HEK293 (cell line): ENCODE results near the gene TECPR2.

ENCODE experiments used
- YY1 ChIP-seq: fragments of 450-650 bp; formaldehyde crosslinking; IDR thresholded peaks from 2 replicates; pipeline ENCODE4 v1.5.1; 2018; ENCODE audit warnings: missing biosample characterization, missing genetic modification characterization
- ZBTB21 ChIP-seq: fragments of 450-650 bp; formaldehyde crosslinking; IDR thresholded peaks from 2 replicates; pipeline ENCODE4 v1.5.1; 2017; ENCODE audit warnings: missing biosample characterization, missing genetic modification characterization
- ZFP3 ChIP-seq: fragments of 450-650 bp; formaldehyde crosslinking; IDR thresholded peaks from 2 replicates; pipeline ENCODE4 v1.5.1; 2016; ENCODE audit warnings: low read depth, missing biosample characterization, missing genetic modification characterization
- ZFP41 ChIP-seq: fragments of 450-650 bp; formaldehyde crosslinking; IDR thresholded peaks from 2 replicates; pipeline ENCODE4 v1.5.1; 2016; ENCODE audit warnings: missing biosample characterization, missing genetic modification characterization, borderline replicate concordance
- ZNF138 ChIP-seq: fragments of 450-650 bp; formaldehyde crosslinking; IDR thresholded peaks from 2 replicates; pipeline ENCODE4 v1.5.1; 2016; ENCODE audit warnings: missing biosample characterization, missing genetic modification characterization, borderline replicate concordance
- ZNF292 ChIP-seq: fragments of 450-650 bp; formaldehyde crosslinking; IDR thresholded peaks from 2 replicates; pipeline ENCODE4 v1.5.1; 2016; ENCODE audit warnings: low read depth, missing biosample characterization, missing genetic modification characterization, borderline replicate concordance
- ZNF350 ChIP-seq: fragments of 450-650 bp; formaldehyde crosslinking; IDR thresholded peaks from 2 replicates; pipeline ENCODE4 v1.5.0; 2017; ENCODE audit warnings: missing biosample characterization, mild to moderate bottlenecking, missing genetic modification characterization
- ZNF354C ChIP-seq: fragments of 450-650 bp; formaldehyde crosslinking; IDR thresholded peaks from 2 replicates; pipeline ENCODE4 v1.5.1; 2016; ENCODE audit warnings: missing biosample characterization, missing genetic modification characterization, low read depth, borderline replicate concordance
- ZNF544 ChIP-seq: fragments of 450-650 bp; formaldehyde crosslinking; IDR thresholded peaks from 2 replicates; pipeline ENCODE4 v1.5.0; 2017; ENCODE audit warnings: missing biosample characterization, missing genetic modification characterization
- ZNF600 ChIP-seq: fragments of 450-650 bp; formaldehyde crosslinking; IDR thresholded peaks from 2 replicates; pipeline ENCODE4 v1.5.1; 2016; ENCODE audit warnings: missing biosample characterization, missing genetic modification characterization
- ZNF777 ChIP-seq: fragments of 450-650 bp; formaldehyde crosslinking; IDR thresholded peaks from 2 replicates; pipeline ENCODE4 v1.5.1; 2017; ENCODE audit warnings: missing biosample characterization, missing genetic modification characterization, borderline replicate concordance
- TF ChIP-seq, protein P1 (sequence below): fragments of 450-650 bp; formaldehyde crosslinking; IDR thresholded peaks from 2 replicates; pipeline ENCODE4 v1.5.1; 2016; ENCODE audit warnings: missing biosample characterization, missing genetic modification characterization
- TF ChIP-seq, protein P2 (sequence below): fragments of 450-650 bp; formaldehyde crosslinking; IDR thresholded peaks from 2 replicates; pipeline ENCODE4 v1.5.1; 2016; ENCODE audit warnings: missing biosample characterization, missing genetic modification characterization, borderline replicate concordance

DNA sequence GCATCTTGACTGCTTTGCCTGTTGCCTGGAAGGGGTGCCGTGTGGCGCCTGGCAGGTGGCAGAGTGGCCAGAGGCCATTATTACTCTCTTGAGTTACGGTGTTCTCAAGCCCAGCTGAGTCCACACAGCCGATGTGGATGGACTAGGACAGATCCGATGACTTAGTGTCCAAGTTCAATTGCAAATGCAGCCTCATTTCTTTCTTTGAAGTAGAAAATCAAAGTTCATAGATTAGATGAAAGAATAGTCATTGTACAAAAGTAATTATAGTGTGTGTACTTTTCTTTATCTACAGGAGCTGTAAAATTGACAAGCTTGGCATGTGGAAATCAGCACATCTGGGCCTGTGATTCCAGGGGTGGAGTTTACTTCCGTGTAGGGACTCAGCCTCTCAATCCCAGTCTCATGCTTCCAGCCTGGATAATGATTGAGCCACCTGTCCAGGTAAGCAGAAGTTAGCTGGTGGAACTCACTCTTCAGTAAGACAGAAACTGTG lies 102.2 kb downstream of the TECPR2 start:
- TF ChIP-seq ZNF350 (tag by site-specific recombination) (no peak), ZNF292 (tag by site-specific recombination) (no peak), ZNF354C (no peak), YY1 (no peak), ZNF600 (tag by site-specific recombination) (no peak), ZFP41 (tag by site-specific recombination) (no peak), ZBTB21 (tag by site-specific recombination) (no peak), ZNF138 (tag by site-specific recombination) (no peak), ZNF777 (tag by site-specific recombination) (no peak), ZNF544 (no peak), ZFP3 (no peak)
- TF ChIP-seq, protein P1, sequence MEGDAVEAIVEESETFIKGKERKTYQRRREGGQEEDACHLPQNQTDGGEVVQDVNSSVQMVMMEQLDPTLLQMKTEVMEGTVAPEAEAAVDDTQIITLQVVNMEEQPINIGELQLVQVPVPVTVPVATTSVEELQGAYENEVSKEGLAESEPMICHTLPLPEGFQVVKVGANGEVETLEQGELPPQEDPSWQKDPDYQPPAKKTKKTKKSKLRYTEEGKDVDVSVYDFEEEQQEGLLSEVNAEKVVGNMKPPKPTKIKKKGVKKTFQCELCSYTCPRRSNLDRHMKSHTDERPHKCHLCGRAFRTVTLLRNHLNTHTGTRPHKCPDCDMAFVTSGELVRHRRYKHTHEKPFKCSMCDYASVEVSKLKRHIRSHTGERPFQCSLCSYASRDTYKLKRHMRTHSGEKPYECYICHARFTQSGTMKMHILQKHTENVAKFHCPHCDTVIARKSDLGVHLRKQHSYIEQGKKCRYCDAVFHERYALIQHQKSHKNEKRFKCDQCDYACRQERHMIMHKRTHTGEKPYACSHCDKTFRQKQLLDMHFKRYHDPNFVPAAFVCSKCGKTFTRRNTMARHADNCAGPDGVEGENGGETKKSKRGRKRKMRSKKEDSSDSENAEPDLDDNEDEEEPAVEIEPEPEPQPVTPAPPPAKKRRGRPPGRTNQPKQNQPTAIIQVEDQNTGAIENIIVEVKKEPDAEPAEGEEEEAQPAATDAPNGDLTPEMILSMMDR (tag by site-specific recombination), result no peak
- TF ChIP-seq, protein P2, sequence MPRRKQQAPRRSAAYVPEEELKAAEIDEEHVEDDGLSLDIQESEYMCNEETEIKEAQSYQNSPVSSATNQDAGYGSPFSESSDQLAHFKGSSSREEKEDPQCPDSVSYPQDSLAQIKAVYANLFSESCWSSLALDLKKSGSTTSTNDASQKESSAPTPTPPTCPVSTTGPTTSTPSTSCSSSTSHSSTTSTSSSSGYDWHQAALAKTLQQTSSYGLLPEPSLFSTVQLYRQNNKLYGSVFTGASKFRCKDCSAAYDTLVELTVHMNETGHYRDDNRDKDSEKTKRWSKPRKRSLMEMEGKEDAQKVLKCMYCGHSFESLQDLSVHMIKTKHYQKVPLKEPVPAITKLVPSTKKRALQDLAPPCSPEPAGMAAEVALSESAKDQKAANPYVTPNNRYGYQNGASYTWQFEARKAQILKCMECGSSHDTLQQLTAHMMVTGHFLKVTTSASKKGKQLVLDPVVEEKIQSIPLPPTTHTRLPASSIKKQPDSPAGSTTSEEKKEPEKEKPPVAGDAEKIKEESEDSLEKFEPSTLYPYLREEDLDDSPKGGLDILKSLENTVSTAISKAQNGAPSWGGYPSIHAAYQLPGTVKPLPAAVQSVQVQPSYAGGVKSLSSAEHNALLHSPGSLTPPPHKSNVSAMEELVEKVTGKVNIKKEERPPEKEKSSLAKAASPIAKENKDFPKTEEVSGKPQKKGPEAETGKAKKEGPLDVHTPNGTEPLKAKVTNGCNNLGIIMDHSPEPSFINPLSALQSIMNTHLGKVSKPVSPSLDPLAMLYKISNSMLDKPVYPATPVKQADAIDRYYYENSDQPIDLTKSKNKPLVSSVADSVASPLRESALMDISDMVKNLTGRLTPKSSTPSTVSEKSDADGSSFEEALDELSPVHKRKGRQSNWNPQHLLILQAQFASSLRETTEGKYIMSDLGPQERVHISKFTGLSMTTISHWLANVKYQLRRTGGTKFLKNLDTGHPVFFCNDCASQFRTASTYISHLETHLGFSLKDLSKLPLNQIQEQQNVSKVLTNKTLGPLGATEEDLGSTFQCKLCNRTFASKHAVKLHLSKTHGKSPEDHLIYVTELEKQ (tag by site-specific recombination), result no peak
